Esophagus muscularis mucosa (tissue), 4 donors: ENCODE results near the gene SHE. TPM values are rescaled to one million over a fixed set of nuclear protein-coding genes. Genes with fewer than 3 reads are reported as not detected.

ENCODE experiments used
- DNase-seq: peaks from one replicate; pipeline ENCODE4 v3.0.0-alpha.2; 2017; ENCODE audit errors: extremely low spot score
- H3K27ac ChIP-seq, 4 donors: fragments of 200-600 bp; sonication (generic); replicated peaks in 1 of 4; 1 replicate in 3 of 4; 2 replicates in 1 of 4; pipeline ENCODE4 v1.5.1; 2016 to 2019; ENCODE audit warnings: mild to moderate bottlenecking in 1 of 4
- H3K27me3 ChIP-seq, 4 donors: fragments of 200-600 bp; sonication (generic); one replicate each; pipeline versions ENCODE4 v1.5.1 to v1.6.0; 2016 to 2019
- H3K36me3 ChIP-seq, 4 donors: fragments of 200-600 bp; sonication (generic); one replicate each; pipeline ENCODE4 v1.5.1; 2016 to 2019
- H3K4me1 ChIP-seq, 4 donors: fragments of 200-600 bp; sonication (generic); one replicate each; pipeline ENCODE4 v1.5.1; 2016 to 2019
- H3K4me3 ChIP-seq, 4 donors: fragments of 200-600 bp; sonication (generic); 1 replicate in 2 of 4; 2 replicates in 2 of 4; pipeline ENCODE4 v1.5.1; 2016 to 2019; ENCODE audit warnings: mild to moderate bottlenecking in 4 of 4, moderate library complexity in 1 of 4
- H3K9me3 ChIP-seq, 4 donors: fragments of 200-600 bp; sonication (generic); 1 replicate in 3 of 4; 2 replicates in 1 of 4; pipeline ENCODE4 v1.5.1; 2016 to 2019
- EP300 ChIP-seq: sonication (generic); formaldehyde crosslinking; IDR thresholded peaks from one replicate; pipeline ENCODE4 v1.6.1; 2017; ENCODE audit warnings: antibody characterized with exemption
- POLR2A ChIP-seq: fragments of 450-650 bp; IDR thresholded peaks from one replicate; pipeline ENCODE4 v1.6.1; 2017; ENCODE audit warnings: antibody characterized with exemption, moderate library complexity, mild to moderate bottlenecking, low read depth
- POLR2AphosphoS5 ChIP-seq, 2 donors: sonication (generic); formaldehyde crosslinking; IDR thresholded peaks; one replicate each; pipeline ENCODE4 v1.6.1; 2017; ENCODE audit warnings: antibody characterized with exemption in 2 of 2
- WGBS: methylation state at CpG from one replicate; pipeline ENCODE4 v1.1.5; 2018; 5-methylcytosine and 5-hydroxymethylcytosine counted together
- intact Hi-C: fragments of 100-400 bp; cut with DNase I; formaldehyde crosslinking; loops from one replicate; pipeline ENCODE4 v1.15.1; 2023
- total RNA-seq, 4 donors: library from RNA; depleted of rRNA; stranded (reverse); fragments of >200 nt; gene quantifications; one replicate each; pipeline versions ENCODE4 v1.1.0 to v1.2.1, GENCODE V29; 2016
- TF ChIP-seq, protein P1 (sequence below), 3 experiments: fragments of 200-600 bp in 2 of 3; fragments of 450-650 bp in 1 of 3; sonication (generic) in 2 of 3; IDR thresholded peaks; one replicate each; pipeline ENCODE4 v1.5.1; 2017 to 2019; ENCODE audit warnings: antibody characterized with exemption in 3 of 3, mild to moderate bottlenecking in 2 of 3, moderate library complexity in 1 of 3

SHE gene
- total RNA-seq, 4 donors from 2014 or later: 12.5 to 17.0 (median 12.6) TPM

DNA sequence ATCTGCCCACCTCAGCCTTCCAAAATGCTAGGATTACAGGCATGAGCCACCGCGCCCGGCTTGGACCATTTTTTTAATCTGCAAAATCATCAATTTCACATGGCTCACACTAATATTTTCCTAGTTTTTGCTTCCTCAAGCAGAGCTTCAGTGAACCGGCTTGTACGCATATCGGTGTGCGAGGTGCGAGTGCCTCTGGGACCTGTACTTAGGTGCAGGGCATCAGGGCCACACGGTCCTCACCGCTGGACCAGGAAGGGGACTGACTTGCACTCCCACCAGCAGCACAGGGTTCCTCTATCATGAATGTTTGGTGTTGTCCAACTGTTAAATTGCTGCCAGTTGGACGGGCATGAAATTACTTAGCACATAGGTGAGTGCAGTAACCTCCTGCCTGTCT lies 15.4 kb upstream of the SHE start:
- Histone ChIP-seq H3K27me3 (no peaks in the 10 kb centered on the region), H3K4me1 (peaks cover 0 to 19% (median 7%) of the 10 kb centered on the region in 4 donors), H3K4me3 (no peak overlapping the region), H3K27ac (no peak overlapping the region), H3K36me3 (no peaks in the 10 kb centered on the region), H3K9me3 (no peaks in the 10 kb centered on the region)
- TF ChIP-seq POLR2A (no peak), EP300 (no peak), POLR2AphosphoS5 (IDR thresholded peaks at IDR 0.05) (no peak)
- TF ChIP-seq, protein P1, sequence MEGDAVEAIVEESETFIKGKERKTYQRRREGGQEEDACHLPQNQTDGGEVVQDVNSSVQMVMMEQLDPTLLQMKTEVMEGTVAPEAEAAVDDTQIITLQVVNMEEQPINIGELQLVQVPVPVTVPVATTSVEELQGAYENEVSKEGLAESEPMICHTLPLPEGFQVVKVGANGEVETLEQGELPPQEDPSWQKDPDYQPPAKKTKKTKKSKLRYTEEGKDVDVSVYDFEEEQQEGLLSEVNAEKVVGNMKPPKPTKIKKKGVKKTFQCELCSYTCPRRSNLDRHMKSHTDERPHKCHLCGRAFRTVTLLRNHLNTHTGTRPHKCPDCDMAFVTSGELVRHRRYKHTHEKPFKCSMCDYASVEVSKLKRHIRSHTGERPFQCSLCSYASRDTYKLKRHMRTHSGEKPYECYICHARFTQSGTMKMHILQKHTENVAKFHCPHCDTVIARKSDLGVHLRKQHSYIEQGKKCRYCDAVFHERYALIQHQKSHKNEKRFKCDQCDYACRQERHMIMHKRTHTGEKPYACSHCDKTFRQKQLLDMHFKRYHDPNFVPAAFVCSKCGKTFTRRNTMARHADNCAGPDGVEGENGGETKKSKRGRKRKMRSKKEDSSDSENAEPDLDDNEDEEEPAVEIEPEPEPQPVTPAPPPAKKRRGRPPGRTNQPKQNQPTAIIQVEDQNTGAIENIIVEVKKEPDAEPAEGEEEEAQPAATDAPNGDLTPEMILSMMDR (IDR thresholded peaks at IDR 0.05): no peak
- WGBS: 97% methylated on average over 11 of the region's 11 CpGs
- intact Hi-C loops: no loop called here
- DNase-seq: no peak

DNA sequence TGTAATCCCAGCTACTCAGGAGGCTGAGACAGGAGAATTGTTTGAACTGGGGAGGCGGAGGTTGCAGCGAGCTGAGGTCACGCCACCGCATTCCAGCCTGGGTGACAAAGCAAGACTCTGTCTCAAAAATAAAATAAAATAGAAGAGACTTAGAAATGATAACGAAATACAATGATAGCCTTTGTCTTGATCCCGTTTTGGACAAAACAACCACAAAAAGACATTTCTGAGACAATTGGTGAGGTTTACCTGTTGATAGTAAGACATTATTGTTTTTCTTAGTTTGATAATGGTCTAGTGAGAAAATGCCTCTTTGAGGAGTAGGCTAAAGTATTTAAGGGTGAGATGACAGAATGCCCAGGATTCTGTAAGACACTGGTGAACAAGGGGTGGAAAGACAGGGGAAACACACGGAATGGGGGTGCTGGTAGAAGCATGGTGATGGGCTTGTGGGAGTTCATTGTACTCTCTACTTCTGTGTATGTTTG lies 11.9 kb upstream of the SHE start:
- TF ChIP-seq, protein P1 (IDR thresholded peaks at IDR 0.05): no peak
- TF ChIP-seq POLR2A (no peak), EP300 (no peak), POLR2AphosphoS5 (IDR thresholded peaks at IDR 0.05) (no peak)
- intact Hi-C loops: no loop called here
- DNase-seq: no peak
- H3K36me3 ChIP-seq: peaks cover 0 to 3% (median 0%) of the 10 kb centered on the region in 4 donors
- no peak overlapping the region for H3K4me3 ChIP-seq
- no peak overlapping the region for H3K27ac ChIP-seq
- H3K27me3 ChIP-seq: peaks cover 0 to 26% (median 0%) of the 10 kb centered on the region in 4 donors
- H3K9me3 ChIP-seq: no peaks in the 10 kb centered on the region
- no peaks in the 10 kb centered on the region for H3K4me1 ChIP-seq
- WGBS: 86% methylated on average over 7 of the region's 7 CpGs

DNA sequence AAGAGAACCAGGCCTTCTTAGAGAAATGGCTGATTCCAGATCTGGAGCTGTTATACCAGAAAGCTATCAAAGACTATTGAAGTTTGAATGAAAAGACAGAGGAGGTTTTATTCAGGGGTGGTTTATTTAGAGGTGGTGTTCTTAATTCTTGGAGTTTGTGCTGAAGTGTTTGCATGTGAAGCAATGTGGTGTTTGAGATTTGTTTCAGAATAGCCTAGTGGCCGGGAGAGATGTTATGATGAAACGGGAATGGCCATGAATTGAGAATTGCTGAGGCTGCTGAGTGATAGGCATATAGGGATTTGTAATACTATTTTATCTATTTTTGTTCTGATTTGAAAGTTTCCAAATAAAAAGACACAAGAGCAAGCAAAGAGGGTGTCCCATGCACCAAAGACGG lies 10.5 kb upstream of the SHE start:
- TF ChIP-seq POLR2AphosphoS5 (IDR thresholded peaks at IDR 0.05): no peak
- no peak for TF ChIP-seq EP300
- TF ChIP-seq, protein P1 (IDR thresholded peaks at IDR 0.05): no peak
- no peak for TF ChIP-seq POLR2A
- H3K27ac ChIP-seq: no peak overlapping the region
- peaks cover 0 to 3% (median 0%) of the 10 kb centered on the region in 4 donors for H3K36me3 ChIP-seq
- H3K27me3 ChIP-seq: peaks cover 0 to 26% (median 0%) of the 10 kb centered on the region in 4 donors
- no peaks in the 10 kb centered on the region for H3K4me1 ChIP-seq
- no peak overlapping the region for H3K4me3 ChIP-seq
- intact Hi-C loops: no loop called here
- WGBS: 85% methylated on average over 3 of the region's 3 CpGs
- DNase-seq: no peak
- H3K9me3 ChIP-seq: no peaks in the 10 kb centered on the region

DNA sequence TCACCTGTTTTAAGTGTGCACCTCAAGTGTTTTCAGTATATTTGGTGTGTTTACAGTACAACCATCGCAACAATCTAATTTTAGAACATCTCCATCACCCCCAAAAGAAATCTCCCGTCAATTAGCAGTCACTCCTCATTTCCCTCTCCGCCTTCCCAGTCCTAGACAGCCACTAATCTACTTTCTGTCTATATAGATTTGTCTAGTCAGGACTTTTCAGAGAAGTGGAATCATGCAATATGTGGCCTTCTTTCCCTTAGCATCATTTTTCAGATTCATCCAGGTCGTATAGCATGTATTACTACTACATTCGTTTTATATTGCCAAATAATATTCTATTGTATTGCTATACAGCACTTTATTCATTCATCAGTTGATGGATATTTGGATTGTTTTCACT lies 1.7 kb upstream of the SHE start:
- TF ChIP-seq POLR2AphosphoS5 (IDR thresholded peaks at IDR 0.05) (no peak), EP300 (no peak), POLR2A (no peak)
- TF ChIP-seq, protein P1 (IDR thresholded peaks at IDR 0.05): no peak
- no peaks in the 10 kb centered on the region for H3K36me3 ChIP-seq
- no peak for DNase-seq
- no peak overlapping the region for H3K4me3 ChIP-seq
- H3K9me3 ChIP-seq: peaks cover 0 to 11% (median 8%) of the 10 kb centered on the region in 4 donors
- peaks cover 14 to 22% (median 20%) of the 10 kb centered on the region in 4 donors for H3K4me1 ChIP-seq
- H3K27ac ChIP-seq: no peak overlapping the region
- intact Hi-C loops: no loop called here
- 76% methylated on average over 5 of the region's 5 CpGs for WGBS
- peaks cover 5 to 77% (median 40%) of the 10 kb centered on the region in 4 donors for H3K27me3 ChIP-seq

DNA sequence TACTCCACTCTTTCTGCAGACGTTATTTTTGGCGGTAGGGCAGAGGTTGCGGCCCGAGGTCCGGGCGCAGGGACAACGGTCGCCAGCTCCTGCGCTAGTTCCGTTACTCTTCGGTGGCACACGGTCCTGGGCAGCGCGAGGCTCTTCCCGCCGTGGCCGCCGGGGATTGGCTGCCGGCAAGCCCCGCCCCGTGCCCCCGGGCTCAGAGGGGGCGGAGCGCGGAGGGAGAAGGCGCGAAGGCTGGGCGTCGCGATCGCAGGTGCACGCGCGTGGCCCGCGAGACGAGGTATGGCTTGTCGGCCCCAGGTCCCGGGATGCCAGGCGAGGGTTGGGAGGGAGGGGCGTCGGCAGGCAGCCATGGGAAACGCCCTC lies 518 bp upstream of the SHE start:
- Histone ChIP-seq H3K36me3 (peaks cover 0 to 9% (median 0%) of the 10 kb centered on the region in 4 donors), H3K27ac (peak overlapping the region in 3 of 4 donors; percentile 74 to 79 (median 76)), H3K9me3 (peaks cover 0 to 11% (median 8%) of the 10 kb centered on the region in 4 donors), H3K4me1 (peaks cover 14 to 22% (median 20%) of the 10 kb centered on the region in 4 donors), H3K27me3 (peaks cover 5 to 88% (median 40%) of the 10 kb centered on the region in 4 donors), H3K4me3 (peak overlapping the region; percentile 57 to 67 (median 58))
- TF ChIP-seq, protein P1 (IDR thresholded peaks at IDR 0.05): no peak
- no peak for TF ChIP-seq POLR2AphosphoS5 (IDR thresholded peaks at IDR 0.05)
- no peak for TF ChIP-seq POLR2A
- TF ChIP-seq EP300: no peak
- intact Hi-C loops: no loop called here
- no peak for DNase-seq
- WGBS: 14% methylated on average over 14 of the region's 43 CpGs
